Measurements from ENCODE around the gene METTL25B. TPM values are rescaled to one million over a fixed set of nuclear protein-coding genes. Genes with fewer than 3 reads are reported as not detected.
A peak's percentile ranks its signal among the peaks of the same experiment; 100 is the strongest.

Gene METTL25B
- total and polyA plus RNA-seq, 12 donors: 12.8 to 45.2 (median 15.6) TPM

- ATAC-seq (no peak), DNase-seq (no peak)
- Histone ChIP-seq H3K36me3 (peaks cover 0 to 30% (median 0%) of the 10 kb centered on the region in 9 donors), H3K9me3 (no peaks in the 10 kb centered on the region), H3K27ac (peak overlapping the region in 6 of 10 donors; percentile 95 to 98 (median 96)), H3K4me3 (peak overlapping the region; percentile 73 to 99 (median 95)), H3K27me3 (no peaks in the 10 kb centered on the region), H3K4me1 (peaks cover 19 to 67% (median 60%) of the 10 kb centered on the region in 9 donors)
- no peak for TF ChIP-seq CTCF (IDR thresholded peaks at IDR 0.05)
- 16 to 21% methylated on average over 8 of the region's 8 CpGs for WGBS, 2 donors
- intact Hi-C loops (cut with DNase I): loop anchor here in 5 of 10 donors (5.0 kb wide), 2 partner anchors 41 to 91 kb away; partner anchors contain the start of genes ISG20L2 (in 4 of the 5), METTL25B (in 4 of the 5) and NES (in 1 of the 5)
These were observed 40.5 kb downstream of the METTL25B start for GRCh38 chr1:156768610-156769295.

DNA sequence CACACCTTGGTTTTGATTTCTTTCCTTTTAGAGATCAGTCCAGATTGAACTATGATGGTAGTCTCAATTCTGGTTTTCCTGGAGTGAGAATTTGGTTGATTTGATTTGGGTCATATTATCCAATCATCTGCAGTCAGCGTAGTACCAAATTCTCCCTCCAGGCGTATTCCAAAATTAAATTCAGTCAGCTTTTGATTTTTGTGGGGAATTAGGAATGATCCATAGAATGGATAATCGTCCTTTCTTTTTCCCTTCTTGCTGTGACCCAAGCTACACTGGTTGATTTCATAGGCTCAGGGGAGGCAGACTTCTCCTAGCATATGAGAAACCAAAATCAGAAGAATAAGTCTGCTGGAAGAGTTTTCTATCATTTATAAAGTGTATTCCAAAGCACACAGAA is 44.0 kb downstream of the METTL25B start:
- Histone ChIP-seq H3K4me3 (no peak overlapping the region), H3K27me3 (no peaks in the 10 kb centered on the region), H3K4me1 (peaks cover 21 to 83% (median 69%) of the 10 kb centered on the region in 9 donors), H3K36me3 (peaks cover 0 to 30% (median 0%) of the 10 kb centered on the region in 9 donors), H3K9me3 (no peaks in the 10 kb centered on the region), H3K27ac (peak overlapping the region in 6 of 10 donors; percentile 23 to 73 (median 47))
- intact Hi-C loops (cut with DNase I): loop anchor here in 1 of 10 donors (5.0 kb wide), 1 partner anchor 35 kb away; no protein-coding TSS in a partner anchor
- DNase-seq: no peak
- no peak for TF ChIP-seq CTCF (IDR thresholded peaks at IDR 0.05)
- ATAC-seq: no peak
- WGBS, 2 donors: 76 to 85% methylated on average over 3 of the region's 3 CpGs

GRCh38 chr1:156772728-156773497 is 44.6 kb downstream of the METTL25B start:
- Histone ChIP-seq H3K4me3 (peak overlapping the region in 2 of 10 donors; percentile 6 to 11), H3K4me1 (peaks cover 24 to 90% (median 75%) of the 10 kb centered on the region in 9 donors), H3K9me3 (no peaks in the 10 kb centered on the region), H3K36me3 (peaks cover 0 to 30% (median 0%) of the 10 kb centered on the region in 9 donors), H3K27me3 (no peaks in the 10 kb centered on the region), H3K27ac (peak overlapping the region in 8 of 10 donors; percentile 12 to 73 (median 46))
- no peak for TF ChIP-seq CTCF (IDR thresholded peaks at IDR 0.05)
- WGBS, 2 donors: 12 to 21% methylated on average over 9 of the region's 9 CpGs
- DNase-seq (peak in 1 of 2 donors; percentile 53), ATAC-seq (peak; percentile 46 to 78 (median 68))
- intact Hi-C loops (cut with DNase I): loop anchor here in 1 of 10 donors (5.0 kb wide), 1 partner anchor 36 kb away; no protein-coding TSS in a partner anchor

GRCh38 chr1:156773607-156774006 is 45.3 kb downstream of the METTL25B start:
- peak in 1 of 9 donors; percentile 6 for TF ChIP-seq CTCF (IDR thresholded peaks at IDR 0.05)
- H3K4me1 ChIP-seq: peaks cover 23 to 91% (median 70%) of the 10 kb centered on the region in 9 donors
- no peaks in the 10 kb centered on the region for H3K9me3 ChIP-seq
- H3K27me3 ChIP-seq: no peaks in the 10 kb centered on the region
- H3K27ac ChIP-seq: peak overlapping the region in 8 of 10 donors; percentile 12 to 73 (median 46)
- ATAC-seq: no peak
- 92 to 94% methylated on average over 3 of the region's 3 CpGs for WGBS, 2 donors
- no peak for DNase-seq
- peaks cover 0 to 30% (median 0%) of the 10 kb centered on the region in 9 donors for H3K36me3 ChIP-seq
- H3K4me3 ChIP-seq: peak overlapping the region in 1 of 10 donors; percentile 6
- intact Hi-C loops (cut with DNase I): loop anchor here in 1 of 10 donors (5.0 kb wide), 1 partner anchor 36 kb away; no protein-coding TSS in a partner anchor
